HG03060 (cell line): Measurements from ENCODE around the gene USP3.

Source experiments
- ATAC-seq: cut with Tn5 transposase; IDR thresholded peaks from one replicate; pipeline ENCODE4 v1.9.1; 2021; ENCODE audit warnings: low read depth, moderate number of reproducible peaks; ENCODE audit not compliant: unreplicated experiment

USP3 gene

GRCh38 chr15:63494408-63494807 is 10.0 kb upstream of the USP3 start:
- no peak for ATAC-seq

- ATAC-seq, result no peak
These were observed 9.1 kb upstream of the USP3 start for GRCh38 chr15:63495343-63495742.

GRCh38 chr15:63495780-63496488 is 8.5 kb upstream of the USP3 start:
- no peak for ATAC-seq

GRCh38 chr15:63497642-63498467 is 6.5 kb upstream of the USP3 start:
- no peak for ATAC-seq

- ATAC-seq, result no peak
These were observed 5.2 kb upstream of the USP3 start for GRCh38 chr15:63499175-63499549.

GRCh38 chr15:63499611-63500010 is 4.8 kb upstream of the USP3 start:
- ATAC-seq, result no peak

GRCh38 chr15:63500265-63501250 is 3.8 kb upstream of the USP3 start:
- no peak for ATAC-seq

- no peak for ATAC-seq
These were observed 2.9 kb upstream of the USP3 start for GRCh38 chr15:63501256-63502089.

- no peak for ATAC-seq
These were observed 2.1 kb upstream of the USP3 start for GRCh38 chr15:63502137-63502766.

- ATAC-seq, result peak; percentile 38
These were observed 1.3 kb upstream of the USP3 start for GRCh38 chr15:63502843-63503738.

GRCh38 chr15:63503739-63504246 is 600 bp upstream of the USP3 start:
- ATAC-seq, result peak; percentile 26

- ATAC-seq, result no peak
These were observed 817 bp downstream of the USP3 start for GRCh38 chr15:63504979-63505841.

GRCh38 chr15:63505842-63506222 is 1.4 kb downstream of the USP3 start:
- ATAC-seq, result no peak

GRCh38 chr15:63506537-63507035 is 2.2 kb downstream of the USP3 start:
- no peak for ATAC-seq

GRCh38 chr15:63507878-63508818 is 3.8 kb downstream of the USP3 start:
- no peak for ATAC-seq
